Neutrophil (primary cell): Measurements from ENCODE around the gene SERPINA1.

ENCODE experiments used
- H3K27ac ChIP-seq: fragments of 200-600 bp; sonication (generic); 2 replicates; pipeline ENCODE4 v1.5.1; 2016; ENCODE audit warnings: mild to moderate bottlenecking, moderate library complexity
- H3K27me3 ChIP-seq: fragments of 200-600 bp; sonication (generic); 2 replicates; pipeline ENCODE4 v1.6.0; 2016; ENCODE audit warnings: mild to moderate bottlenecking
- H3K36me3 ChIP-seq: fragments of 200-600 bp; sonication (generic); 2 replicates; pipeline ENCODE4 v1.5.1; 2017
- H3K4me1 ChIP-seq, 2 experiments: fragments of 200-600 bp in 1 of 2; sonication (generic) in 1 of 2; 1 replicate in 1 of 2; 2 replicates in 1 of 2; pipeline versions ENCODE4 v1.5.1 to v1.6.1; 2013 to 2016; ENCODE audit warnings: low read depth in 1 of 2, low read length in 1 of 2, mild to moderate bottlenecking in 1 of 2, moderate library complexity in 1 of 2; ENCODE audit not compliant: control insufficient read depth in 1 of 2, insufficient read depth in 1 of 2
- H3K4me3 ChIP-seq, 2 experiments: fragments of 200-600 bp in 1 of 2; sonication (generic) in 1 of 2; 1 replicate in 1 of 2; 2 replicates in 1 of 2; pipeline ENCODE4 v1.5.1; 2013 to 2016; ENCODE audit warnings: low read depth in 1 of 2, low read length in 1 of 2, mild to moderate bottlenecking in 1 of 2, moderate library complexity in 1 of 2
- H3K9me3 ChIP-seq: fragments of 200-600 bp; sonication (generic); 2 replicates; pipeline ENCODE4 v1.5.1; 2016
- TF ChIP-seq, protein P1 (sequence below): fragments of 200-600 bp; sonication (generic); IDR thresholded peaks from 2 replicates; pipeline ENCODE4 v1.5.1; 2016; ENCODE audit warnings: antibody characterized with exemption

Gene SERPINA1

DNA sequence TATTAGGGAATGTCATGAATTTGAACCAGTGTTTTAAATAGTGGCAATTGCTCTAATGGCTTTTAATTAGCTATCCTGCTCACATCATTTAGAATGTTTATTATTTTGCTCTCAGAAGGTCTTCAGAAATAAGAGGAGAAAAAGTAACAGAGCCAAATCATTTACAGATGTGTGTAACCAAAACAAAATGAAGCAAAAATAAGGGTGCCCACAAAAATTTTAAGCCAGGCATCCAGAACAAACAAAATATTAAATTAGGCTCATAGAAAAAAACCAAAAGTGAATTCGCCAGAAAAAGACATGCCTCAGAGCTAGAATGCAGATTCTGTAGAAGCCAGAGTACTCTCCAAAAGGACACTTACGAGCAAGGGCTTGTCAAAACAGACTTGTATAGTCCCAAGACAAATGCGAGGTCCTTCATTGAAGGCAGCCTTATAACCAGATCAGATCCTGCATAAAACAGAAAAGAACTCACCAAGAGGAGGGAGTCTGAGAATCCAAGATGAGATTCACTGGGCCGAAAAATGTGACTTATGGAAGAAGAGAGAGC is 20.2 kb upstream of the SERPINA1 start:
- H3K36me3 ChIP-seq, result no peaks in the 10 kb centered on the region
- H3K9me3 ChIP-seq, result no peaks in the 10 kb centered on the region
- peaks cover 34 to 44% of the 10 kb centered on the region in 2 experiments for H3K4me1 ChIP-seq
- H3K27me3 ChIP-seq, result no peaks in the 10 kb centered on the region
- H3K4me3 ChIP-seq, result no peak overlapping the region
- TF ChIP-seq, protein P1, sequence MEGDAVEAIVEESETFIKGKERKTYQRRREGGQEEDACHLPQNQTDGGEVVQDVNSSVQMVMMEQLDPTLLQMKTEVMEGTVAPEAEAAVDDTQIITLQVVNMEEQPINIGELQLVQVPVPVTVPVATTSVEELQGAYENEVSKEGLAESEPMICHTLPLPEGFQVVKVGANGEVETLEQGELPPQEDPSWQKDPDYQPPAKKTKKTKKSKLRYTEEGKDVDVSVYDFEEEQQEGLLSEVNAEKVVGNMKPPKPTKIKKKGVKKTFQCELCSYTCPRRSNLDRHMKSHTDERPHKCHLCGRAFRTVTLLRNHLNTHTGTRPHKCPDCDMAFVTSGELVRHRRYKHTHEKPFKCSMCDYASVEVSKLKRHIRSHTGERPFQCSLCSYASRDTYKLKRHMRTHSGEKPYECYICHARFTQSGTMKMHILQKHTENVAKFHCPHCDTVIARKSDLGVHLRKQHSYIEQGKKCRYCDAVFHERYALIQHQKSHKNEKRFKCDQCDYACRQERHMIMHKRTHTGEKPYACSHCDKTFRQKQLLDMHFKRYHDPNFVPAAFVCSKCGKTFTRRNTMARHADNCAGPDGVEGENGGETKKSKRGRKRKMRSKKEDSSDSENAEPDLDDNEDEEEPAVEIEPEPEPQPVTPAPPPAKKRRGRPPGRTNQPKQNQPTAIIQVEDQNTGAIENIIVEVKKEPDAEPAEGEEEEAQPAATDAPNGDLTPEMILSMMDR, result no peak
- H3K27ac ChIP-seq, result no peak overlapping the region

DNA sequence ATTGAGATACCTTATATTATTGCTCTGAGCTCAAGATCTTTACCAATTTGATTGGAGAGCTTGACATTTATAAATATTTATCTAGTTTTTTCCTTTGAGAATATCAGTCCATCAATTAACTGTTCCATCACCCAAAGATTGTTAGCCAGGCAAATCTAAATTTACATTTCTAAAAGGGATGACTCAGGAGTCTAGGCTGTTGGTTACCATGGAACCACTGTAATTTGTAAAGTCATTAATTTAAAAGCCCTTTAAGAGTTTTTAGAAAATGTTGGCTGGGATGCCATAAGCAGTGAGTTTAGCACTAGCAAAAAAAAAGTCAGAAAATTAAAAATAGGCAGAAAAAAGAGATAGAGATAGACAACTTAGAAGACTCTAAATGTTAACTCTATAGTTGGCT is 19.5 kb upstream of the SERPINA1 start:
- no peak overlapping the region for H3K4me3 ChIP-seq
- no peak overlapping the region for H3K27ac ChIP-seq
- no peaks in the 10 kb centered on the region for H3K27me3 ChIP-seq
- H3K4me1 ChIP-seq, result peaks cover 39 to 49% of the 10 kb centered on the region in 2 experiments
- H3K36me3 ChIP-seq, result no peaks in the 10 kb centered on the region
- TF ChIP-seq, protein P1, result no peak
- H3K9me3 ChIP-seq, result no peaks in the 10 kb centered on the region

DNA sequence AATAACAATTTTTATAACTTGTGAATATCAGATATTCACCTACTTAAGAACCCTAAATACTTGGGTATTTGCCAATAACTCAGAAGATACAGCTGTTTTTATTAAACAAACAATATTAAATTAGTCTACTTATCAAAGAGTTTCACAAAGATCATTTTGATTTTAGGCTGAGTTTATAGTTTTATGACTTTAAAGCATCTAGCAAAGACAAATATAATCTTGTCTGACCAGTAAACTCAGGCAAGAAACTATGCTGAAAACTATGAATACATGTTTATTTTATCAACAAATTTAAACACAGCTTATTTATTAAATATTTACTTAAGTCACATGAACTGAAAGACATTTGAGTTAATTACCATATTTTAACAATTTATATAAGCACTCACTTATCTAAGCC is 18.5 kb upstream of the SERPINA1 start:
- Histone ChIP-seq H3K9me3 (no peaks in the 10 kb centered on the region), H3K27me3 (no peaks in the 10 kb centered on the region), H3K4me1 (peaks cover 34 to 45% of the 10 kb centered on the region in 2 experiments), H3K36me3 (no peaks in the 10 kb centered on the region), H3K27ac (no peak overlapping the region), H3K4me3 (no peak overlapping the region)
- TF ChIP-seq, protein P1, result no peak

DNA sequence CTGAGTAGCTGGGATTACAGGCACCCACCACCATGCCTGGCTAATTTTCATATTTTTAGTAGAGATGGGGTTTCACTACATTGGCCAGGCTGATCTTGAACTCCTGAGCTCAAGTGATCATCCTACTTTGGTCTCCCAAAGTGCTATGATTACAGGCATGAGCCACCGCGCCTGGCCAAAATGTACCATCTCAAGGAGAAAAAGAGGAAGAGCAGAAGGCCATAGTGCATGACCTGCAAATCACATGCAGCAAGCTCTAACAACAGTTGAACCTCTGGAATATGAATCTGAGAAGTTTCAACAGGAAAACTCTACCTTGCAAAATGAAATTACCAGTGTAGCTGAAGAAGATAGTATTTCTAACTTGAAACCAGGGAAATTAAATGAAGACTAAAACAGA is 17.1 kb upstream of the SERPINA1 start:
- no peak overlapping the region for H3K4me3 ChIP-seq
- no peaks in the 10 kb centered on the region for H3K36me3 ChIP-seq
- no peaks in the 10 kb centered on the region for H3K27me3 ChIP-seq
- TF ChIP-seq, protein P1, result no peak
- peaks cover 27 to 34% of the 10 kb centered on the region in 2 experiments for H3K4me1 ChIP-seq
- H3K27ac ChIP-seq, result peak overlapping the region; percentile 81
- H3K9me3 ChIP-seq, result no peaks in the 10 kb centered on the region

DNA sequence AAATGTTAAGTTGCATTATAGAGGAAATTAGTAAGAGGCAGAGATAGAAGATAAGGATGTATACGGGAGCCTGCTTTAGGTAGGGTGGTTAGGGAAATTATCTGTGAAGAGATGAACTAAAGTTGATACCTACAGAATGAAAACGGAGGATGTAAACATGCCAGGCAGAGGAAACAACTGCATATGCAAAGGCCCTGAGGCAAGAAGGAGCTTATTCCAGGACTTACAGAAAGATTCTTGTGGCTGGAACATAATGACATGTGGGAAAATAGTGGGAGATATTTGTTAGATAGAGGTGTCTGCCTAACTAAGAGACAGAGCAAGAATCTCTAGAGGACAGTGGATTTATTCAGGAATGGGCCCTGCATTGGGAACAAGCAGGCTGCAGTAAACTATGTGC is 16.2 kb upstream of the SERPINA1 start:
- TF ChIP-seq, protein P1, result no peak
- no peaks in the 10 kb centered on the region for H3K27me3 ChIP-seq

More for the DNA sequence above, 16.2 kb upstream of the SERPINA1 start:
- Histone ChIP-seq H3K4me1 (peaks cover 29 to 36% of the 10 kb centered on the region in 2 experiments), H3K27ac (peak overlapping the region; percentile 81), H3K4me3 (no peak overlapping the region), H3K36me3 (no peaks in the 10 kb centered on the region), H3K9me3 (no peaks in the 10 kb centered on the region)
